HTERT RPE-1 (cell line): Measurements from ENCODE around the gene STYXL2.

ENCODE experiments used
- in situ Hi-C: fragments of 300-500 bp; cut with MboI; formaldehyde crosslinking; loops from 4 replicates; pipeline ENCODE4 v1.14.3; 2020; ENCODE audit warnings: low sequenced_read_pairs

Gene STYXL2

DNA sequence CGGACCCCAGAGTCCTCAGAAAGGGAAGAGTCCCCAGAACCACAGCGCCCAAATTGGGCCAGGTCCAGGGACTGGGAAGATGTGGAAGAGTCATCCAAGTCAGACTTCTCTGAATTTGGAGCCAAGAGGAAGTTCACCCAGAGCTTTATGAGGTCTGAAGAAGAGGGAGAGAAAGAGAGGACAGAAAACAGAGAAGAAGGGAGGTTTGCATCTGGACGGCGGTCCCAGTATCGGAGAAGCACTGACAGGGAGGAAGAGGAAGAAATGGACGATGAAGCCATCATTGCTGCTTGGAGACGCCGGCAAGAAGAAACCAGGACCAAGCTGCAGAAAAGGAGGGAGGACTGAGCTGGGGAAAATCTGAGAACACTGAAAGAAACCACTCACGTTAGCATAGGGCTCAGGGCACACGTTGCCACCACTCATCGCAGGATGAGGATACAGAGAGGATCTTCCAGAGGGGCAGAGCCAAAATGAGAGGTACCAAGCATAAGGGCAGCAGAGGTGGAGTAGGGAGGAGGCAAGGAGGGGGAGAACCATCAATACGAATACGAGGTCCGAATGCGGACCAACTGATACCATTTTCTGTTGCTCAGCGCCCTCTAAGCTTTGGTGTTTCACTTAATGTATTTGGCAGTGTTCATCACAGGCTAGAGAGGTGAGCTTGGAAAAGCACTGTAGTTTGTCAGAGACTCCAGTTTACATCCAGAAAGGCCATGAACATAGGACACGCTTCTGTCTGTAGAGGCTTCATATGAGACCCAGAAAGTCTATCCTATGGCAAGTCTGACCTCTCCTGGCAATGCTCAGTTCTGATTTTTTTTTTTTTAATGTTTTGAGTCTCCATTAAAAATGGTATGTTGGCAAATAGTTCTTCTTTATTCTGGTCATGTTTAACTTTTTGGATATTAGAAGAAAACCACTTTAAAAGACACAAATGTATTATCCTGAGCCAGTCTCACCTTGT lies 34.7 kb downstream of the STYXL2 start:
- in situ Hi-C loops, result no loop called here

DNA sequence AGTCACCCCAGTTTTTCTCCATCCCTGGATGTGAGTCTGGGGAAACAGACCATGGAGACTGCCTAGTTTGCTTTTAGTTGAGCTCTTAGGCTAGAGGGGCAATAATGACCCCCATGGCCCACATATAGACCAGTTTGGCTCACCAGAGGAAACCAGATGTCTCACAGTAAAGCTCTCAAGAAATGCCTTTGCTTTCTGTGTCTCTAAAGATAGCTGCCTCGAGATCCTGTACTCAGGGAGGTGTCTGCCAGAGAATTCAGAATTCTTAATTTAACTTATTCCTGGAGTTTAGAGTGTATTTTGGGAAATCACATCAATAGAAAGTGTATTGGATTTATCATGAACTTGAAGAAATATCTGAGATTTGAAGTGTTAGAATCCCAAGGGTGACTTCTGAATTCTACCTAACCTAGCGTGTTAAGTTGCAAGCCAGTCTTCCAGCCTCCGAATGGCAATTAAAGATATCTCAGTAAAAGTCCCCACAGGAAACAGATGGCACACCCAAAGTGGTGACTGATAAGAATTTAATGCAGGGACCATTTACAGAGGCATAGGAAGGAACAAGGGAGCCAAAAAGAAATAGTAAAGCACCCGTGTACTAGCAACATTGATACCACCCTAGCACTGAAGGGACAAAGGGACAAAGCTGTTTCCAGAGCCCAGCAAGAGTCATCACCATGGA lies 37.1 kb downstream of the STYXL2 start:
- in situ Hi-C loops, result no loop called here

- in situ Hi-C loops, result no loop called here
These were observed 38.6 kb downstream of the STYXL2 start for GRCh38 chr1:167132301-167133010.

- in situ Hi-C loops, result no loop called here
These were observed 41.5 kb downstream of the STYXL2 start for GRCh38 chr1:167135281-167135840.

DNA sequence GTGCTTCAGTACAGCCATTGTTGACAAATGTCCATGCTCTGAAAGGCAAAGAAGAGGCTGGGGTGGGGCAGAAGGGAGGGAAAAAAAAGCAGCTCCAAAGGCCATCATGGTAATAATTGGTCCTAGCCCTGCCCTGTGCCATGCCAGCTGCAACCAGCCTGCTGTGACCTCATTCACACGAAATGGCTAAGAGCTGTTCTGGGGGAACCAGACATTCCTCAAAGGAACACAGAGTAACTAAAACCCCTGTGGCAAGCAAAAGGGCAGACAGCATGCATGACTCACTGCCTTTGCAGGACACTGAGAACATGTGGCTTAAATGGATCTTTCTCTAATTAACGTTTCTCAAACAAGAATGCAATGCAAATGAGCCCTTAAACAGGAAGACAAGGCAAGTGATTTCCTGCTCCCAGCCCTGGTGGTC lies 42.3 kb downstream of the STYXL2 start:
- in situ Hi-C loops, result no loop called here

GRCh38 chr1:167136806-167137205 lies 42.9 kb downstream of the STYXL2 start:
- in situ Hi-C loops, result no loop called here

DNA sequence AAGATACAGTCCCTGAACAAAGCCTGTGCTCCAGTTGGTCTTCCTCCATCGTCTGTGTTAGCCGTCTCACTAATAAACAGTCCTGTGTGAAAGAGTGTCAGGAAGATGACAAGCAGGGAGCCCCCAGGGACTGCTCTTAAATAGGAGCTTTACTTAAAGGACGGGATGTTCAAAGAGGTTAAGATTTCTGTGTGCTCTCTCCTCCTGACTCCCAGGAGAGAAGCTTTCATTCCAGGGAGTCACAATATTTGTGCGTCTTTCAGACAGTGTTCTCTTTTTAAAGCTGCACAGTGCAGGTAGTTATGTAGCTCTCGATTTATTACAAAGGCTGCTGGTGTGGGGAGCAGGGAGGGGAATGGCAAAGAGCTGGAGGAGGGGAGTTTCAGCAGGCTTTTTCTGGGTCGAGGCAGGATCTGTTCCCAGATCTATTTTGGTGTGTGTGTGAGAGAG lies 43.5 kb downstream of the STYXL2 start:
- in situ Hi-C loops, result no loop called here

DNA sequence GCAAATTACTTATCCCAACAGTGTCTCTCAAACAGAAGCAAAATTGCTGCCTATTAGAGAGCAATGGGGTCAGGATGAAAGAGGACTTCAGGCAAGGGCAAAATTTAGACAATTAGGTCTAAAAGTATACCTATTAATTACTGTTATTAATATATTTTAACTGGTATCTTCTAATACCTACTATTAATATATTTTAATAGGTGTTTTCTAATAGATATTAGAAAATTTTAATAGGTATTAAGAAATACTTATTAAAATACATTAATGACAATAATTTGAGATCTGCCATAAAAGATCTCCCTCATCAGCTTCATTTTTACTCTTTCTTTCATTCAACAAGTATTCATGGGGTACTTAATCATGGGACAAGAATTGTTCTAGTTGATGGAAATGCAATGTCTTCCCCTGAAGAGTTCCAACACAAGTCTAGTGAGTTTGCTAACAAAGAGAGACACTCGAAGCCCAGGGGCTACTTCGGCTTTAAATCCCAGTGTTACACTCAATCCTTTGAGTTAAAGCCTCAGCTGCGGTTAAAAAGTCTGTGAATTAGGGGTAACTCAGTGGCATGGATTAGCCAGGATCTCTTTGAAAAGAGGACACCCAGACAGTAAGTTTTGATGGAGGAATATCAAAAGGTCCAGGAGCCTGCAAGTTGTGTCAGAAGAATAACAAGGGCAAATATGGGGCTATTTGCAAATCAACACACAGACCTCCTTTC lies 44.1 kb downstream of the STYXL2 start:
- in situ Hi-C loops, result no loop called here

- in situ Hi-C loops, result no loop called here
These were observed 44.8 kb downstream of the STYXL2 start for GRCh38 chr1:167138703-167139102.

DNA sequence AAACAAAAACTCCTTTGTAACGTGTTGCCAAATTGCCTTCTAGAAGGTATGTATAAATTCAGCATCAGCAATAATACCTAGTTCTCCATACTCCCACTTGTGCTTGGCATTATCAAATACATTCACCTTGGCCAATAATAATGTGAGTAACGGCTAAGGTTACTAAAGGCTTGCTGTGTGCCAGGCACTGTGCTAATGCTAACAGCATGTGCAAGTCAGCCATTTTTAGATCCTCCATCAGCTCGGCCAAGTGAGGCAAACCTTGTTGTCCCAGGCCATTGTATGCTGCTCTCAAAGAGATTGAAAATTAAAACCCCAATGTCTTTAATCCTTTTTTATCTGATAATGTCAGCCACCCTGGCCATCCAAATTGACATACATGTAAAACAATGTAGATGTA lies 48.1 kb downstream of the STYXL2 start:
- in situ Hi-C loops, result no loop called here
